GM15510 (cell line): ENCODE measurements around the gene TMEM87B.

Source experiments
- POLR2A ChIP-seq: IDR thresholded peaks from 3 replicates; pipeline ENCODE4 v1.6.1; 2011; ENCODE audit warnings: borderline replicate concordance; ENCODE audit not compliant: insufficient read length; ENCODE audit errors: extremely low read depth

TMEM87B gene, protein sequence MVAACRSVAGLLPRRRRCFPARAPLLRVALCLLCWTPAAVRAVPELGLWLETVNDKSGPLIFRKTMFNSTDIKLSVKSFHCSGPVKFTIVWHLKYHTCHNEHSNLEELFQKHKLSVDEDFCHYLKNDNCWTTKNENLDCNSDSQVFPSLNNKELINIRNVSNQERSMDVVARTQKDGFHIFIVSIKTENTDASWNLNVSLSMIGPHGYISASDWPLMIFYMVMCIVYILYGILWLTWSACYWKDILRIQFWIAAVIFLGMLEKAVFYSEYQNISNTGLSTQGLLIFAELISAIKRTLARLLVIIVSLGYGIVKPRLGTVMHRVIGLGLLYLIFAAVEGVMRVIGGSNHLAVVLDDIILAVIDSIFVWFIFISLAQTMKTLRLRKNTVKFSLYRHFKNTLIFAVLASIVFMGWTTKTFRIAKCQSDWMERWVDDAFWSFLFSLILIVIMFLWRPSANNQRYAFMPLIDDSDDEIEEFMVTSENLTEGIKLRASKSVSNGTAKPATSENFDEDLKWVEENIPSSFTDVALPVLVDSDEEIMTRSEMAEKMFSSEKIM

GRCh38 chr2:112054847-112055729 is at the start of gene TMEM87B:
Gene TMEM87B, plus strand, starts transcription at chr2:112055269. Its CDS starts 323 bp downstream, at chr2:112055592.
- TF ChIP-seq POLR2A: peak; percentile 66

GRCh38 chr2:112005406-112006075 is 49.5 kb upstream of the TMEM87B start:
- no peak for TF ChIP-seq POLR2A

DNA sequence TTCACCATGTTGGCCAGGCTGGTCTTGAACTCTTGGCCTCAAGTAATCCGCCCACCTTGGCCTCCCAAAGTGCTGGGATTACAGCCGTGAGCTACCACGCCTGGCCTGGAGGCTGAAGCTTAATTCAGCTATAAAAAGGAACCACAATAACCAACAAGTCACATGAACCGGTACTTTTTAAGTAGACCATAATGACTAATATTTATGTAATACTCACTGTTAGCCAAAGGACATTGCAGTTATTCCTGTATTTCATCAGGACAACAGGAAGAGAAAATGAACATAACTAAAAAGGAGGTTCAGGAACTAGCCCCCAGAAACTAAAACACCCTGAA is 49.0 kb upstream of the TMEM87B start:
- TF ChIP-seq POLR2A: no peak

DNA sequence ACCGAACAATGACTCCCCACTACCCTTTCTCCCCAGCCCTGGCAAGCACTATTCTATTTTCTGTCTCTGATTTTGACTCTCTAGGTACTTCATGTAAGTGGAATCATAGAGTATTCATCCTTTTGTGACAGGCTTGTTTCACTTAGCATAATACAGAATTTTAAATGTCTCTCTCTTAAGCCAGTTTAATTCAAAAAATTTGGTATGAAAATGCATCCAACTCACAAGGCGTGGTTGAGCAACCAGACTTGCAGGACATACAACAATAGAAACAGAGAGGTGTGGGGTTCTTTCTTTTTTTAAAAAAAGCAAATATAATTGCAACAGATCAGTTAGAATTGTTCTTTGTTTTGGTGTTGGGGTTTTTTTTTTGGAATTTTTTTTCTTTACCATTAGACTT is 47.6 kb upstream of the TMEM87B start:
- no peak for TF ChIP-seq POLR2A

DNA sequence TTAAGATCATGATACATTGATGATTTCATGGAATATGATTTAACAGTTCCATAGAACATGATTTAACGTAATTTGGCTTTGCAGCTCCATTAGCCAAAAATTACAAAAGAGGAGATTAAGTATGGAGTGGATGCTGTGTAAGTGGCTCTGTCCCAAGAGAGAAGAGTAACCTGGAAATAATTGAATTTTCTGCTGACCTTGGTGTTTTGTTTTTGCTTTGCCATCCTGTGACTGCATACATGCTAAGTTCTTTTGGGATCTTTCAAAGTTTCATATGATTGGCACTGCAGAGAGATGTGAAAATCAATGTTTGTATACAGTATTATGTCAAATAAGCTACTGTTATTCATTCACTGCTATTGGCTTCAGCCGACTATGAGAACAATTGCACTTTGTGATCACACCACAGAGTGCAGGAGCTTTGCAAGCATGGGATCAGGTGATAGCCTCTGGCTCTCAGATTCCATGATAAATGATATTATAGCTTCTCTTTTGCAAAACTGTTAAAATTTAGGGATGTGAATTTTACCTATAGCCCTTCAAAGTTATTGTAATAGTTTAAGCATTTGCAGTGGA is 46.1 kb upstream of the TMEM87B start:
- TF ChIP-seq POLR2A: no peak

- TF ChIP-seq POLR2A: no peak
Measured at GRCh38 chr2:112010751-112011150, 44.3 kb upstream of the TMEM87B start.

DNA sequence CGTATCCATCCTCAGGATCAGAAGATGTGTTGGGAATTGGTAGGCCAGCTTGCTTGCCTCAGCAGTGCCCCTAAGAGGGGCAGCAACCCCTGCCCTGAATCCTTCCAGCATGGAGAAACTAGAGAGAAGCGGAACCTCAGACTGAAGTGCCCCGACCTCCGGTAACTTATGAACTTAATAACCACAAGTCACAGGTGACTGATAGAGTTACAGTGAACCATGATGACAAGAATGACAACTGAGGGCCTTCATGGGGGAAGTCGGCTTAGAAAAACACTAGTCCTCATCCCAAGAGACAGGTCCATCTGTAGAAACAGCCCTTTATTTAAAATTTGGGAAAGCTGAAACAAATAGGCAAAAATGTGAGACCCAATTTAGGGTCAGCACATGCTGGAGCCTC is 42.5 kb upstream of the TMEM87B start:
- no peak for TF ChIP-seq POLR2A

DNA sequence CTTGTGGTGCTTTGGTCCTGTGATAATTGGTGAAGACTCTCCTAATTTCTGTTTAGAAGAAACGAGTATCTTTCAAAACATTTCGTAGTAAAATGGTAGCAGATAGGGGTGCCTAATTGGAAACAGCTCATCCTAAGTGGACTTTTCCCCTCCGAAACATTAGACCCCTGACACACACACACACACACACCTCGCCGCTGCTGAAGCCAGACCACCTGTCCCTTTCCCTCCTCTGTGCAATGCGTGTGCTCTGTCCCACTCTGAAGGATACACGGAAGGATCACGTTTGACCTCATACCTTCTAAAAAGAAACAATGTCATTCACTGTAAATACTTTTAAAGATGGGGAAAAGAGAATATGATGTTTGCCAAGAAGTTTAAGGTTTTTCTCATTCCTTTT is 36.2 kb upstream of the TMEM87B start:
- TF ChIP-seq POLR2A: no peak

- TF ChIP-seq POLR2A: no peak
Measured at GRCh38 chr2:112019569-112019982, 35.5 kb upstream of the TMEM87B start.

GRCh38 chr2:112020561-112020960 is 34.5 kb upstream of the TMEM87B start:
- TF ChIP-seq POLR2A: no peak

- no peak for TF ChIP-seq POLR2A
Measured at GRCh38 chr2:112021290-112021689, 33.8 kb upstream of the TMEM87B start.

GRCh38 chr2:112021781-112022231 is 33.3 kb upstream of the TMEM87B start:
- no peak for TF ChIP-seq POLR2A

- no peak for TF ChIP-seq POLR2A
Measured at GRCh38 chr2:112023707-112024106, 31.4 kb upstream of the TMEM87B start.

GRCh38 chr2:112024231-112024630 is 30.8 kb upstream of the TMEM87B start:
- no peak for TF ChIP-seq POLR2A
